H1 (cell line): ENCODE data around the gene SEMA6A. TPM values are rescaled to one million over a fixed set of nuclear protein-coding genes. Genes with fewer than 3 reads are reported as not detected.

Source experiments
- CTCF ChIA-PET: fragments of 300-600 bp; sonication (Branson Sonifier 250); formaldehyde crosslinking; loops from one replicate; lab custom pipeline; 2021; ENCODE audit not compliant: partially characterized antibody; lab: Charles Lee
- POLR2A ChIA-PET: fragments of 300-600 bp; sonication (Branson Sonifier 250); formaldehyde crosslinking; loops from one replicate; lab custom pipeline; 2021; ENCODE audit warnings: inconsistent platforms; ENCODE audit not compliant: partially characterized antibody; lab: Charles Lee
- DNase-seq, 2 experiments: peaks; one replicate each; pipeline versions ENCODE4 v3.0.0 to v3.0.0-alpha.2; 2010 to 2022; ENCODE audit warnings: low spot score in 2 of 2, low read depth in 1 of 2, mixed read lengths in 1 of 2
- FAIRE-seq: peaks from 2 replicates; lab custom pipeline; 2011; peaks lifted over from hg19 to GRCh38; lab: Jason Lieb, UNC
- H2AFZ ChIP-seq: 2 replicates; pipeline ENCODE4 v1.8.1; 2012; ENCODE audit warnings: low read length, inconsistent platforms
- H2AK5ac ChIP-seq: 2 replicates; pipeline ENCODE4 v1.6.1; 2013; ENCODE audit warnings: low read depth, low read length
- H2BK120ac ChIP-seq: replicated peaks from 2 replicates; pipeline ENCODE3; 2013; ENCODE audit warnings: low read depth, low read length, inconsistent platforms
- H2BK12ac ChIP-seq: 2 replicates; pipeline ENCODE4 v1.6.1; 2013; ENCODE audit warnings: low read depth, low read length
- H2BK15ac ChIP-seq: 2 replicates; pipeline ENCODE4 v1.6.1; 2013; ENCODE audit warnings: low read length
- H2BK20ac ChIP-seq: 2 replicates; pipeline ENCODE4 v1.6.1; 2013; ENCODE audit warnings: low read length
- H2BK5ac ChIP-seq: 2 replicates; pipeline ENCODE4 v1.6.1; 2013; ENCODE audit warnings: low read depth, low read length
- H3K14ac ChIP-seq: 2 replicates; pipeline ENCODE4 v1.6.1; 2013; ENCODE audit warnings: inconsistent platforms; ENCODE audit not compliant: insufficient read length
- H3K18ac ChIP-seq: 2 replicates; pipeline ENCODE4 v1.6.1; 2013; ENCODE audit warnings: low read length; ENCODE audit errors: extremely low read depth
- H3K23ac ChIP-seq: 2 replicates; pipeline ENCODE4 v1.6.1; 2013; ENCODE audit warnings: inconsistent platforms; ENCODE audit not compliant: insufficient read length
- H3K23me2 ChIP-seq: 2 replicates; pipeline ENCODE4 v1.6.1; 2013; ENCODE audit warnings: low read depth, low read length
- H3K27ac ChIP-seq: 2 replicates; pipeline ENCODE4 v1.6.1; 2011; ENCODE audit warnings: low read depth, low read length, inconsistent platforms
- H3K27me3 ChIP-seq, 4 experiments: replicated peaks in 1 of 4; 1 replicate in 1 of 4; 2 replicates in 3 of 4; pipeline versions ENCODE4 v1.6.1 to v1.8.1; 2011 to 2013; ENCODE audit warnings: low read length in 3 of 4, mild to moderate bottlenecking in 3 of 4, inconsistent platforms in 2 of 4, mixed read lengths in 2 of 4, moderate library complexity in 1 of 4; ENCODE audit not compliant: control insufficient read depth in 3 of 4, insufficient read depth in 3 of 4; ENCODE audit errors: extremely low read depth in 1 of 4
- H3K36me3 ChIP-seq, 4 experiments: 2 replicates each; pipeline versions ENCODE4 v1.6.1 to v1.8.1; 2011 to 2013; ENCODE audit warnings: mild to moderate bottlenecking in 4 of 4, low read length in 3 of 4, moderate library complexity in 2 of 4, control low read depth in 1 of 4, inconsistent platforms in 1 of 4; ENCODE audit not compliant: insufficient read depth in 4 of 4, control insufficient read depth in 2 of 4
- H3K4ac ChIP-seq: replicated peaks from 2 replicates; pipeline ENCODE3; 2013; ENCODE audit warnings: low read length, low read depth, mixed read lengths, inconsistent platforms; ENCODE audit not compliant: insufficient read length
- H3K4me1 ChIP-seq, 4 experiments: replicated peaks in 1 of 4; 1 replicate in 1 of 4; 2 replicates in 3 of 4; pipeline versions ENCODE4 v1.6.1 to v1.8.1; 2011 to 2013; ENCODE audit warnings: low read length in 3 of 4, inconsistent platforms in 2 of 4, mixed read lengths in 1 of 4; ENCODE audit not compliant: insufficient read depth in 4 of 4, control insufficient read depth in 3 of 4
- H3K4me2 ChIP-seq, 2 experiments: 2 replicates each; pipeline versions ENCODE4 v1.6.1 to v1.8.1; 2011 to 2013; ENCODE audit warnings: low read depth in 2 of 2, low read length in 2 of 2, control low read depth in 1 of 2, inconsistent platforms in 1 of 2, mild to moderate bottlenecking in 1 of 2; ENCODE audit not compliant: insufficient read depth in 1 of 2
- H3K4me3 ChIP-seq, 4 experiments: fragments of 200-600, 300-600 bp in 1 of 4; sonication (generic), shearing (Covaris generic), sonication (Bioruptor Twin) in 1 of 4; 2 replicates each; pipeline versions ENCODE4 v1.5.1 to v1.8.1; 2011 to 2016; ENCODE audit warnings: low read length in 4 of 4, low read depth in 3 of 4, control low read depth in 2 of 4, inconsistent platforms in 2 of 4, mild to moderate bottlenecking in 2 of 4, mixed read lengths in 1 of 4, moderate library complexity in 1 of 4; ENCODE audit not compliant: insufficient read depth in 2 of 4; ENCODE audit errors: extremely low read depth in 1 of 4
- H3K56ac ChIP-seq: replicated peaks from 2 replicates; pipeline ENCODE3; 2013; ENCODE audit warnings: low read depth, mild to moderate bottlenecking, mixed read lengths, low read length, inconsistent platforms; ENCODE audit not compliant: insufficient read length
- H3K79me1 ChIP-seq: 2 replicates; pipeline ENCODE4 v1.6.1; 2013; ENCODE audit warnings: low read depth, low read length, control low read depth
- H3K79me2 ChIP-seq, 2 experiments: 2 replicates each; pipeline versions ENCODE4 v1.6.1 to v1.8.1; 2012 to 2013; ENCODE audit warnings: low read length in 2 of 2, mild to moderate bottlenecking in 2 of 2, inconsistent platforms in 1 of 2; ENCODE audit not compliant: insufficient read depth in 2 of 2, control insufficient read depth in 1 of 2
- H3K9ac ChIP-seq, 4 experiments: replicated peaks in 1 of 4; 1 replicate in 1 of 4; 2 replicates in 3 of 4; pipeline versions ENCODE4 v1.6.1 to v1.8.1; 2011 to 2013; ENCODE audit warnings: low read depth in 3 of 4, low read length in 3 of 4, control low read depth in 2 of 4, mild to moderate bottlenecking in 2 of 4, moderate library complexity in 2 of 4, inconsistent platforms in 1 of 4; ENCODE audit errors: extremely low read depth in 1 of 4
- H3K9me3 ChIP-seq, 2 experiments: 2 replicates each; pipeline versions ENCODE4 v1.6.1 to v1.8.1; 2012 to 2013; ENCODE audit warnings: mild to moderate bottlenecking in 2 of 2, moderate library complexity in 2 of 2, control low read depth in 1 of 2, inconsistent platforms in 1 of 2, low read depth in 1 of 2, low read length in 1 of 2, mixed read lengths in 1 of 2; ENCODE audit not compliant: insufficient read depth in 2 of 2
- H4K20me1 ChIP-seq, 2 experiments: replicated peaks in 1 of 2; 2 replicates each; pipeline versions ENCODE3 to v1.8.1; 2011 to 2013; ENCODE audit warnings: inconsistent platforms in 2 of 2, low read length in 2 of 2, mild to moderate bottlenecking in 1 of 2; ENCODE audit not compliant: insufficient read depth in 2 of 2, control insufficient read depth in 1 of 2
- H4K5ac ChIP-seq: 2 replicates; pipeline ENCODE4 v1.6.1; 2013; ENCODE audit warnings: low read length, low read depth, mixed read lengths, inconsistent platforms; ENCODE audit not compliant: insufficient read length
- H4K8ac ChIP-seq: 2 replicates; pipeline ENCODE4 v1.8.0; 2013; ENCODE audit warnings: mild to moderate bottlenecking, moderate library complexity, low read length, inconsistent platforms; ENCODE audit not compliant: insufficient read depth; ENCODE audit errors: extremely low read depth
- H4K91ac ChIP-seq: replicated peaks from 2 replicates; pipeline ENCODE3; 2013; ENCODE audit warnings: low read length, mixed read lengths, inconsistent platforms; ENCODE audit not compliant: insufficient read length
- CTCF ChIP-seq, 3 experiments: IDR thresholded peaks; 1 replicate in 2 of 3; 2 replicates in 1 of 3; pipeline versions ENCODE4 v1.5.1 to v1.6.1; 2011; ENCODE audit warnings: low read length in 3 of 3, mild to moderate bottlenecking in 3 of 3, inconsistent platforms in 2 of 3, low read depth in 1 of 3, moderate library complexity in 1 of 3; ENCODE audit not compliant: insufficient read depth in 1 of 3; ENCODE audit errors: control extremely low read depth in 1 of 3
- KDM5A ChIP-seq: fragments of 200-600 bp; IDR thresholded peaks from 2 replicates; pipeline ENCODE4 v1.7.1; 2012; ENCODE audit warnings: mild to moderate bottlenecking, low read length, inconsistent platforms, mixed read lengths
- RAD21 ChIP-seq, 2 experiments: IDR thresholded peaks in 1 of 2; conservative IDR thresholded peaks in 1 of 2; 2 replicates each; pipeline ENCODE4 v1.6.1; 2011; ENCODE audit warnings: low read depth in 2 of 2, low read length in 2 of 2, improper control_type of control experiment in 1 of 2, inconsistent platforms in 1 of 2, mild to moderate bottlenecking in 1 of 2, moderate library complexity in 1 of 2
- SAP30 ChIP-seq: fragments of 300-600 bp; sonication (generic); IDR thresholded peaks from 2 replicates; pipeline ENCODE4 v1.7.1; 2012; ENCODE audit warnings: low read length, moderate library complexity, mild to moderate bottlenecking, inconsistent platforms; ENCODE audit not compliant: insufficient read depth, insufficient replicate concordance
- SP1 ChIP-seq: IDR thresholded peaks from 2 replicates; pipeline ENCODE4 v1.6.1; 2011; ENCODE audit warnings: low read depth, low read length
- TAF1 ChIP-seq: IDR thresholded peaks from 2 replicates; pipeline ENCODE4 v1.6.1; 2011; ENCODE audit warnings: mild to moderate bottlenecking, low read depth, low read length
- TBP ChIP-seq: IDR thresholded peaks from 2 replicates; pipeline ENCODE4 v1.6.1; 2011; ENCODE audit warnings: low read depth, low read length, improper control_type of control experiment
- WGBS, 2 experiments: shearing (Covaris generic) in 1 of 2; methylation state at CpG; one replicate each; pipeline versions ENCODE4 v1.1.6 to v1.1.7; 2013 to 2015; ENCODE audit warnings: low lambda C conversion rate in 2 of 2, mixed read lengths in 2 of 2, inconsistent platforms in 1 of 2, low coverage in 1 of 2, missing lambda C conversion rate in 1 of 2; ENCODE audit not compliant: insufficient replicate concordance in 2 of 2, insufficient coverage in 1 of 2, insufficient read length in 1 of 2; ENCODE audit errors: extremely low coverage in 1 of 2, missing lambda C conversion rate in 1 of 2; 5-methylcytosine and 5-hydroxymethylcytosine counted together
- polyA plus RNA-seq, 7 experiments: library from polyadenylated mRNA; depleted of rRNA in 3 of 7; stranded (reverse) in 5 of 7; unstranded in 2 of 7; fragments of >200 nt in 5 of 7; fragments of 200-250 nt in 2 of 7; gene quantifications; 1 replicate in 5 of 7; 2 replicates in 1 of 7; 4 replicates in 1 of 7; pipeline versions ENCODE4 v1.2.1 to v1.2.3, GENCODE V29; 2011 to 2013; ENCODE audit warnings: missing spikeins in 2 of 7, mixed read lengths in 2 of 7
- total RNA-seq: library from RNA; stranded (reverse); fragmentation: NEBNext Ultra II Directional; extraction: Animal tissue kit (Norgen Biotek cat#: 25700); gene quantifications from 2 replicates; pipeline ENCODE4 v1.2.1, GENCODE V29; 2021

SEMA6A gene
- total and polyA plus RNA-seq, 2 of the 8 experiments (the other 6 are each of a cell fraction or from before 2014, with no cell fraction given) = 78.3 to 277 TPM

- peak overlapping the region; percentile 90 for H3K56ac ChIP-seq
- no peak overlapping the region for H4K91ac ChIP-seq
- CTCF ChIA-PET = interaction anchor here (0.6 to 2.3 kb wide), 5 partner anchors 7 to 1869 kb away, joined by 3 to 13 read pairs (median 3); no protein-coding TSS in a partner anchor
- H3K9me3 ChIP-seq = no peaks in the 10 kb centered on the region
- POLR2A ChIA-PET = interaction anchor here (0.8 to 1.7 kb wide), 5 partner anchors 8 to 292 kb away, joined by 3 to 5 read pairs (median 3); no protein-coding TSS in a partner anchor
- peaks cover 0 to 47% (median 0%) of the 10 kb centered on the region in 4 experiments; a peak in 2 of 8 replicates for H3K36me3 ChIP-seq
- H3K4me3 ChIP-seq = peak overlapping the region; percentile 86 to 97 (median 90)
- no peak overlapping the region for H2BK20ac ChIP-seq
- H3K27ac ChIP-seq = 0 out of 2 replicates have a peak overlapping the region, but pooled peaks have one; percentile 35
- H2BK5ac ChIP-seq = peak overlapping the region; percentile 95
- peak overlapping the region; percentile 57 for H4K5ac ChIP-seq
- peaks cover 11% of the 10 kb centered on the region for H3K23me2 ChIP-seq
- peaks cover 75 to 83% of the 10 kb centered on the region in 2 experiments for H3K79me2 ChIP-seq
- H3K27me3 ChIP-seq = no peaks in the 10 kb centered on the region
- H3K4ac ChIP-seq = no peak overlapping the region
- no peak overlapping the region for H2BK15ac ChIP-seq
- H3K9ac ChIP-seq = peak overlapping the region; percentile 51 to 91 (median 82); a peak in 6 of 7 replicates
- no peak overlapping the region for H2AFZ ChIP-seq
- no peak overlapping the region for H2AK5ac ChIP-seq
- no peak overlapping the region for H4K8ac ChIP-seq
- no peak overlapping the region for H2BK12ac ChIP-seq
- H3K18ac ChIP-seq = peak overlapping the region; percentile 96
- 5% methylated on average over 17 of the region's 17 CpGs; no CpG with 5 or more reads in 1 of the 2 experiments for WGBS, 2 experiments
- peak overlapping the region; percentile 80 to 86 for H3K4me2 ChIP-seq
- H3K79me1 ChIP-seq = no peaks in the 10 kb centered on the region
- no peak overlapping the region for H2BK120ac ChIP-seq
- peaks cover 27 to 36% of the 10 kb centered on the region in 2 experiments for H4K20me1 ChIP-seq
- no peak for DNase-seq
- H3K4me1 ChIP-seq = peaks cover 2 to 16% (median 14%) of the 10 kb centered on the region in 4 experiments; a peak in 6 of 7 replicates
- peak; percentile 66 for FAIRE-seq
- no peak overlapping the region for H3K23ac ChIP-seq
- H3K14ac ChIP-seq = no peak overlapping the region
- TF ChIP-seq CTCF (IDR thresholded peaks at IDR 0.05; ENCODE audit: control extremely low read depth in 1 of 3, insufficient read depth in 1 of 3, low read depth in 1 of 3, low read length in 3 of 3) = 0 out of 4 replicates have a peak, but pooled peaks of 1 of the 3 experiments have one; percentile 1
- TF ChIP-seq RAD21 (IDR thresholded peaks at IDR 0.05 in 1 of 2, conservative IDR thresholded peaks at IDR 0.05 in 1 of 2; ENCODE audit: low read depth in 2 of 2, low read length in 2 of 2) = peak in 1 of 2 experiments; percentile 14; a peak in 2 of 4 replicates
- TF ChIP-seq SP1 = no peak
- TF ChIP-seq KDM5A = no peak
- TF ChIP-seq TBP = no peak
- no peak for TF ChIP-seq TAF1
- peak; percentile 74 for TF ChIP-seq SAP30
Observed at GRCh38 chr5:116571568-116572349, 2.9 kb downstream of the SEMA6A start.
